PC-3 (cell line): Measurements from ENCODE around the gene CALN1.

ENCODE experiments used
- CTCF ChIP-seq: fragments of 300-600 bp; sonication (generic); conservative IDR thresholded peaks from 2 replicates; pipeline ENCODE4 v1.5.1; 2017; ENCODE audit warnings: antibody characterized with exemption, low read depth, mild to moderate bottlenecking, low read length
- EZH2 ChIP-seq: fragments of 300-600 bp; sonication (generic); IDR thresholded peaks from one replicate; pipeline ENCODE4 v1.6.1; 2017; ENCODE audit warnings: antibody characterized with exemption, mild to moderate bottlenecking, low read length; ENCODE audit not compliant: unreplicated experiment

- TF ChIP-seq CTCF (no peak), EZH2 (no peak)
These were observed 17.2 kb upstream of the CALN1 start for GRCh38 chr7:72429316-72429715.
